HG03520 (cell line): ENCODE measurements around the gene ODF4.
A peak's percentile ranks its signal among the peaks of the same experiment; 100 is the strongest.
"Not testable (repeated sequence)": the region's sequence is repeated elsewhere in the genome, so short reads cannot be mapped to it uniquely, and the experiment has no call there.

ENCODE experiments used
- ATAC-seq: cut with Tn5 transposase; IDR thresholded peaks from one replicate; pipeline ENCODE4 v1.9.1; 2021; ENCODE audit warnings: mild to moderate bottlenecking, moderate library complexity; ENCODE audit not compliant: unreplicated experiment

Gene ODF4

DNA sequence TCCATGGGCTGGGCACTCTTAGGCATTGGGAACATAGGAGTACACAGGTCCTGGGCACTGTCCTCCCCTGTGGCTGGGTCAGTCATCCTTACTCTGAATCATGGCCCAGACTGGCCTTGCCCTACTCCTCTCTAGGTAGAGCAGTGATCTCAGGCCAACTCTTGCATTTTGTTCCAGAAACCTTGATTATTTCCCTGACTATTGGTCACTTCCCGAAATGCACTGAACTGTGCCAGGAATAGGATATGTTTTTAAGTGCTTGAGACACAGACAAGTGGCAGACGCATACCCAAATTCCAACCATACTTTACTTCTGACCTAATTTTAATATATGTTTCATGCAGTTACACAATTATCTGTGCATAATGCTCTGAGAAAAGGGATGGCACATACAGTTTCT lies 26.6 kb downstream of the ODF4 start:
- no peak for ATAC-seq

DNA sequence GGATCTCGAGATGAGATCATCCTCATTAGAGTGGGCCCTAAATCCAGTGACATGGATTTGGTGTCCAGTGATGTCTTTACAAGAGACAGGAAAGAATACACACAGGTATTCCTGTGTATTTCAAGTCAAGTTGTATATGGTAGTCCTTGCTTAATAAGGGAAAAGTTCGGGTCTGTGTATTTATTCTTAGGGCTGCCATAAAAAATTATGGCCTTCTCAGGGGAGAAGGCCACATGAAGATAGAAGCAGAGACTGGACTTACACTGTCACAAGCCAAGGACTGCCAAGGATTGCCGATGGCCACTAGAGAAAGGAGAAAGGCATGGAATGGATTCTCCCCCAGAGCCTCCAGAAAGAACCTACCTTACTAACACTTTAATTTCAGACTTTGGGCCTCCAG lies 28.6 kb downstream of the ODF4 start:
- no peak for ATAC-seq

DNA sequence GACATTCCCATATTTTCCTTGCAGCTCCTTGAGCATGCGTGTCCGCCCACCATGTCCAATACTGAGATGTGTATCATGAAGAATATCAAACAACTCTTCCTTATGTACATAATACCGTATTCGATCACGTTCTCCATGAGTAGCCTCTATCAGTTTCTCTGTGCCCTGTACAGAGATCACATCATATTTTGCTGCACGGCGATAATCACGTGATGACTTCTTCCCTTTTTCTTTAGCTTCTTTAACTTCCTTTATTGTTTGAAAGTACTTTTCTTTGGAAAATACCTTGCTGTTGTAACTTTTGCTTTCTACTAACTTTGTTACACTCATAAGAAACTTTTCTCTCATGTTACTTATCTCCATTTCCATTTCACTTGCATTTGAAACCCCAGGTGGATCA lies 30.3 kb downstream of the ODF4 start:
- ATAC-seq: no peak

- no peak for ATAC-seq
Measured at GRCh38 chr17:8371786-8372185, 32.1 kb downstream of the ODF4 start.

GRCh38 chr17:8372422-8372821 lies 32.8 kb downstream of the ODF4 start:
- no peak for ATAC-seq

- not testable (repeated sequence) for ATAC-seq
Measured at GRCh38 chr17:8373856-8374255, 34.2 kb downstream of the ODF4 start.

DNA sequence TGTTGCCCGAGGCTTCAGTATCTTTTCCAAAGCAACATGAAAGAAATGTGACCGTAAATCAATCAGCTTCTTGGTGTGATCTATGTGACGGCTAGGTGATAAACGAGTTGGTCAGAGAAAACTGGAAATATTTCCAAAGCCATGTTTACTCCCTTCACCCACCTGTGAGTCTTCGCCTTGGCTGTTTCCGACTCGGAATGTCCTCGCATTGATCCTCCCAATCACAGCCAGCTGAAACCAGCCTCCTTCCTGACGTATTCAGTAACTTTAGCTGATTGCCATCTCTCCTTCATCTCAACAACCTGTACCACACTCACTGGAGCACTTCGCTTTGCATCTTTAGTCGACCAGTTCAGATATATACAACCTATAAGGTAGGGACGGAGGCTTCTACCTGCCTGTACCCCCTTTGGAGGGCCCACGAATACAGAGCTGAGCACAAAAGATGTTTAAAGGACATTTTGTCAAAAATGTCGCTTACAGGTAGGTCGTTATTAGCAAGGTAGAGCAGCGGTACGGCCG lies 36.2 kb downstream of the ODF4 start:
- ATAC-seq: no peak

- ATAC-seq: peak; percentile 88
Measured at GRCh38 chr17:8376271-8377067, 36.8 kb downstream of the ODF4 start, which contains the start of gene KRABD2. KRABD2 (minus strand) TSS chr17:8376704.

DNA sequence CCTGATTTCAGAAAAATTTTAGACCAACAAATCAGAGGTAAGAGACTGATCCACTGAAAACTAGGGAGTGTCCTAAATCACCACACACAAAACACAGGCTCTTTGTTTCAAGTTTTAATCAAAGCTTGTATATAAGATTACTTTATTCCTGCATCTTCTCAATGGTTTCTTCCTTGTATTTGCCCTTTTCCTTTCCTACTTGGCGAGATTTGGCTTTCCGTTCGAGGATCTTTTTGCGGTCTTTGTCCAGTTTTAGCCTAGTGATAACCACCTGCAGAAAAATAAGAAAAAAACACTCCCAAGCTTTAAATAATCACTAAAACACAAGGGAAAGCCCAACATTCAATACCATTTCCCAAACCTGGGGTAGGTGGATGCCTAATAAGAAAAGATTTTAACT lies 37.8 kb downstream of the ODF4 start:
- no peak for ATAC-seq

DNA sequence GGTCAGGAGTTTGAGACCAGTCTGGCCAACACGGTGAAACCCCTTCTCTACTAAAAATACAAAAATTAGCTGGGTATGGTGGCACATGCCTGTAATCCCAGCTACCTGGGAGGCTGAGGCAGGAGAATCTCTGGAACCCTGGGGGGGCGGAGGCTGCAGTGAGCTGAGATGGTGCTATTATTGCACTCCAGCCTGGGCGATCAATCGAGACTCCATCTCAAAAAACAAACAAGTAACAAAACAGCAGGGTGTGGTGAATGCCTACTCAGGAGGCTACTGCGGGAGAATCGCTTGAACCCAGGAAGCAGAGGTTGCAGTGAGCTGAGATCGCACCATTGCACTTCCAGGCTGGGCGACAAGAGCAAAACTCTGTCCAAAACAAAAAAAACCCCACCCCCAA lies 38.5 kb downstream of the ODF4 start:
- ATAC-seq: not testable (repeated sequence)

DNA sequence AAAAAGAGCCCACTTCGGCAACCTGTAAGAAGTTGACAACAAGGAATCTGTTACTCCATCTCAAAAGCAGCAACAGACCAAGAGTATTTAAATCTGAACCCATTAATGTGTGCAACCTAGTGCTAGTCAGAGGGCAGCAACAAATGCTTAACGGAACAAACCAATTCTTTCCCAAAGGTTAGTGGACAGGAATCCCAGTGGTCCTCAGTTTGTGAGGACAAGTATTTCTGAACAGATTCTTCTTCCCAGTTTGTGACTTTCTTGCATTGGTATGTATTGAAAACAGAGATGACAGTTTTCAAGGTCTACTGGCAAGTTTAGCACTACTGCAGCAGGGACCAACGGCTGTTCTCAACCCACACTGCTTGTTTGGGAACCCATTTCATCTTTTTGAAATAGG lies 40.4 kb downstream of the ODF4 start:
- ATAC-seq: no peak

DNA sequence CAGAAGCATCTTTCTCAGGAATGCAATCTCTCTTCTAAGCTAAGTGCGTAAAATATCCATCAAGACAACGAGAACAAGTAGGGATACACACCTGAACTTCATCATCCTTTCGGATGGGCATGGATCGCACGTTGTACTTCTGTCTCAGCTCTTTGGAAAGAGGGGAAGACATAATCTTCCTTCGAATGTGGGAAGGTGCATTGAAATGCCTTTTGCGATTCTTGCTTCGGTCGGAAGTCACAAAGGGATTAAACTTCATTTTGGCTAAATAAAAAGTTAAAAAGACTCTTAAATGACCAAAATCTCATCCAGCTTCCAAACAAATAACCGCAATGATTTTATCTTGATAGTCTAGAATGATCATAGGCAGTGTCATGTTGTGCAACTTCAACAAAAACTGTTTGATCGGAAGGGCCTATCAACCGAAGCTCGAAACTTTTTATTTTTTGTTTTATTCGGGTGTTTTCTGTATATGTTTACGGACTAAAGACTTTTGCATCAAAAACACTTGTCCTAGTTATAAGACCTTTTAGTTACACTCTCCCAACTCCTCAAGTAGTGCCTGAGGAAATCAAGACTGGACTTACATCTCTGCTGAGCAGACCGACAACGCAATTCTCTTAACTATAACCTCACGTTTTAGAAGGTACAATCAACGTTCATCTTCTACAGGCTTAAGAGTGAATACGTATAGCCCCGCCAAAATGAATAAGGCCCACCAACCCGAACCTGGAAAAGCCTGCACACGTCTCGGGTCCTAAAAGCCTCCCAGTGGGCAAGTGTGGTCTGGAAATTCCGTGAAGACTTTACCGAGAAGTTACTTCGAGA lies 42.6 kb downstream of the ODF4 start:
- no peak for ATAC-seq

DNA sequence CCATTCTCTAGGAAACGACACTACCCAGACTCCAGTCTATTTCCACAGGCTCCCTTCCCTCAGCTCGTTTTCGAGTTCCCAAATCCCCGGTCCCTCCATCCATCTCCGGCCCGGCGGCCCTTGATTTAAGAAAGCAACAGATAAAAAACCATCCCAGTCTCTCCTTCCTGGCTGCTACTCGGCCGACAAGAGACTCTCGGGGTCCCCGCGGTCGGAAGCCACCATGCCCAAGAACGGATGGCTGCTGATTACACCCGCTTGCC lies 43.2 kb downstream of the ODF4 start:
- ATAC-seq: no peak

DNA sequence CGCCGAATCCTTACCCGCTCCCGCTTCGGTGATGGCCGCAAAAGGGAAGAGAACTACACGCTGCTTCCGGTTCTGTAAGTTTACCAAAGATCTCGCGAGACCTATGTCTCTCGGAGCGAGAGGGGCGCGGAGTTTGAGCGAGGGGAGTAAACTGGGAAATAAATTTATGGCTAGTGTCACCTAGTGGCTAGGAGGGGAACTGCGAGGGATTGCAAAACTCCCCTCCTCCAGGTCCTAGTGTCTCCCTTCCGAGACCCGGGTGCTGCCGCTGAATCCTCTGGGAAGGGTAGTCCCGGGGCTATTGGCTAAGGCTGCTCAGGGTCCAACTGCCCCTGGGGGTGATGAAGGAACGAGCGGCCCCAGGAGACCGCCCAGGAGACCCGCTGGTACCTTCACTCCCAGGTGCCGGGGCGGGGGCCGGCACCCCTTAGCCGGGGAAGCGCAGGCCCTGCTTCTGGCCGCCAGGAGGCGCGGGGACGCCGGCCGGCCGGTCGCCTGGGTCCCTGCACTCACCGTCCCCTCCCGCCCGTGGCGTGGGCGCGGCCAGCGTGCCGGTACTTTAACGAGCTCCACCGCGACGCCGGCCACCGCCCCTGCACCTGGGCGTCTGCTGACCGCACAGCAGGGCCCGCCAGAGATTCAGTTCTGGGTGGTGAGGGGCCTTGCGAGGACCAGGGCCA lies 43.6 kb downstream of the ODF4 start, which contains the start of gene RPL26:
RPL26 (minus strand) TSS at position 51 of the 680 bp plus-strand sequence. CDS start 883 bp downstream, outside the sequence.
- peak; percentile 80 for ATAC-seq

DNA sequence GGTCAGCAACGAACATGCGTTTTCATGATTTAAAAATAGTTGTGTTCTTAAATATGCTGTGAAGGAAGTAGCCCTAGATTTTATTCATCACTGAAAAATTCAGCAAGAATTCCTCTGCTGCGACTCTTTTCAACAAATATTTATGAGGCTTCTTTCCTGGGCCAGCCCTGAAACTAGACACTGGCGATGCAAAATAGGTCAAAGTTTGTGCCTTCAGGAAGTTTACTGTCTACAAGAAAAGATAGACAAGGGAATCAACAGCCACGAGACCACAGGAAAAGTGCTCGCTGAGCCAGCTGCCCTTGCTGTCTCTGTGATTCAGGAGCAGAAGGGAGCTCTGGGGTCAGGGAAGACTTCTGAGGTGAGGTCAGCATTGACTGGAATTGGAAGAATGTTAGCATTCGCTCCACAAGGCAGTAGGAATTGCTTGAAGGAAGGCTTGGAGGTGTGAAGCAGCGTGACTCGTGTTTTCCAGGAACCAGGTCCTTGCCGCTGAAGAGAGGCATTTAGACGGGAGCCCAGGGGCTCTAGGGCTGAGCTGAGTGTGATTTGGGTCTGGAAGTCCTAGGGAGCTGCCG lies 45.2 kb downstream of the ODF4 start:
- no peak for ATAC-seq

- no peak for ATAC-seq
Measured at GRCh38 chr17:8386841-8387240, 47.2 kb downstream of the ODF4 start.

- no peak for ATAC-seq
Measured at GRCh38 chr17:8387914-8388651, 48.4 kb downstream of the ODF4 start.

DNA sequence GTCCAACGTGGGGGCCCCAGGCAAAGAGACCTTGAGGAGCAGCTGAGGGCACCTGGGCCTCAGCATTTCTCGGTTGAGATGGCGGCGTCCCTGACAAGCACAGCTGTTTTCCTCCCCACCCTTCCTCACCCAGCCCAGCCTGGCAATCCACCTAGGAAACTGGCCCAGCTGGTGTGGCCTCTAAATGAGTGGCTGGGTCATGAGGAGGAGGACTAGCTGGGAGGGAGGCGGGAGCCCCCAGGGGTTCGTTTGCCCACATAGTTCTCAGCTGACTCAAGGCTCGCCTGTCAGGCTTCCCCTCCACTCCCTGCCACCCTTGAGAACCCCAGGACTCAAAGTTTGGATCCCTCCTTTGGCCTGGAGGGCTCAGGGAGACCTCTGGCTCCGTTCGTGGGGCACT lies 52.1 kb downstream of the ODF4 start:
- ATAC-seq: no peak

- ATAC-seq: no peak
Measured at GRCh38 chr17:8392274-8392673, 52.6 kb downstream of the ODF4 start.

DNA sequence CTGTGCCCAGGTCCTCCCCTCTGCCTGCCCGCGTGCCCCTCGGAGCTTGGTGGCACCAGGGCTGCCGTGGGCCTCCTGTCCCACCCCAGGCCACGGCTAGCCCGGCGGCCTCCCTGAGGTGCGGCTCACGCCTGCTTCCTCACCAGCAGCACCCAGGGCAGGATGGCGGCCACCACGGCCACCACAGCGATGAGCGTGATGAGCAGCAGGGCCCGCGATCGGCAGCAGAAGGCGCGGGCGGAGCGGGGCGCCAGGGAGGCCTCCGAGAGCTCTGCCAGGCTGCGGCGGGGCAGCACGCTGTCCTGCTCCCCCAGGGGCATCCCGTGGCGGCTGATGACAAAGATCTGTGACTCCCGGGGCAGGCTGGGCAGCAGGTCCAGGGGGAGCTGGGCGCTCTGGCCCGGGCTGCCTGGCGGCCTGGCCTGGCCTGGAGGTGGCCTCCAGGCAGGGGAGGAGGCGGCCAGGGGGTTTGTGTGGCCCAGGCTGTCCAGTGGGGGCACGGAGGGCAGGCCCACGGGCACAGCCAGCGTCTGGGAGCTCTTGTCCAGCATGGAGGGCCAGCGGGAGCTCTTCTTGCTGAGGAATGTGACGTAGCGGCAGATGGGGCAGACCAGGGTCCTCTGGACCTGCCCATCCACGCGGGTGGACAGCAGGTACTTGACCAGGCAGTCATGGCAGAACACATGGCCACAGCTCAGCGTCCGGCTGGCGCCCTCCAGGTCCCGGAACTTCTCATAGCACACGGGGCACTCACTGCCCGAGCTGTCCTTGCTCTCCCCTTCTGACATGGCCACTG lies 53.2 kb downstream of the ODF4 start:
- ATAC-seq: no peak
